HG03571 (cell line): ENCODE measurements around the gene AEN.

ENCODE experiments used
- ATAC-seq: cut with Tn5 transposase; IDR thresholded peaks from one replicate; pipeline ENCODE4 v1.9.1; 2021; ENCODE audit not compliant: unreplicated experiment

Gene AEN

DNA sequence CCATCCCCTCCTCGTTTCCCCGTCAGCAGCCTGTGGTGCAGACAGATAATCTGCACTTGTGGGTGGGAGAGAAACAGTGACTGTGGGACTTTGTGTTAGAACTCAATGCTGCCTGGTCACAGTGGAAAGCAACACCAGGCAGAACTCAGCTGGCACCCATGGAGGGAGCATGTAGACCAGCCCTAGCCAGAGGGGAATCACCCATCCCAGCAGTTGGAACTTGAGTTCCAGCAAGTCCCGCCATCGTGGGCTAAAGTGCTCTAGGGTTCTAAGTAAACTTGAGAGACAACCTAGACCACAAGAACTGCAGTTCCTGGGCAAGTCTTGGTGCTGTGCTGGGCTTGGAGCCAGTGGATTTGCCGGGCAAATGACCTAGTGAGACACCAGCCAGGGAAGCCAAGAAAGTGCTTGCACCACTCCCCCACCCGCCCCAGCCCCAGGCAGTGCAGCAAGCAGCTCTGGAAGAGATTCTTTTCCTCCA is 42.0 kb downstream of the AEN start:
- no peak for ATAC-seq

DNA sequence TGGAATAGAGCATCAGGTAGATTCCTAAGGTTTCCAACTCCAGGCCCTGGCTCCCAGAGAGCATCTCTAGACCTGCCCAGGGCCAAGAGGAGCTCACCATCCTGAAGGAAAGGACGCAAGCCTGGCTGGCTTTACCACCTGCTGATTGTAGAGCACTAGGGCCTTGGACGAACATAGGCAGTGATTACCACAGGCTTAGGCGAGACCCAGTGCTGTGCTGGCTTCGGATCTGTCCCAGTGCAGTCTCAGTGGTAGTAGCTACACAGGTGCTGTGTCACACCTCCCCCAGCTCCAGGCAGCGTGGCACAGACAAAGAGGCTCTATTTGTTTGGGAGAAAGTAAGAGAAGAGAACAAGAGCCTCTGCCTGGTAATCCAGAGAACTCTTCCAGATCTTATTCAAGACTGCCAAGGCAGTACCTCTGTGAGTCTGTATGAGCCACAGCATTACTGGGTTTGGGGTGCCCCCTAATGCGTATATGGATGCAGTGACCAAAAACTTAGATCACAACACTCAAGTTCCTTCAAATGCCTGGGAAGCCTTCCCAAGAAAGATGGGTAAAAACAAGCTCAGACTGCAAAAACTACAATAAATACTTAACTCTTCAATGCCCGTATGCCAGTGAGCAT is 43.1 kb downstream of the AEN start:
- ATAC-seq: no peak

GRCh38 chr15:88674661-88675060 is 53.5 kb downstream of the AEN start:
- no peak for ATAC-seq

- no peak for ATAC-seq
These were observed 57.6 kb downstream of the AEN start for GRCh38 chr15:88678755-88679154.

DNA sequence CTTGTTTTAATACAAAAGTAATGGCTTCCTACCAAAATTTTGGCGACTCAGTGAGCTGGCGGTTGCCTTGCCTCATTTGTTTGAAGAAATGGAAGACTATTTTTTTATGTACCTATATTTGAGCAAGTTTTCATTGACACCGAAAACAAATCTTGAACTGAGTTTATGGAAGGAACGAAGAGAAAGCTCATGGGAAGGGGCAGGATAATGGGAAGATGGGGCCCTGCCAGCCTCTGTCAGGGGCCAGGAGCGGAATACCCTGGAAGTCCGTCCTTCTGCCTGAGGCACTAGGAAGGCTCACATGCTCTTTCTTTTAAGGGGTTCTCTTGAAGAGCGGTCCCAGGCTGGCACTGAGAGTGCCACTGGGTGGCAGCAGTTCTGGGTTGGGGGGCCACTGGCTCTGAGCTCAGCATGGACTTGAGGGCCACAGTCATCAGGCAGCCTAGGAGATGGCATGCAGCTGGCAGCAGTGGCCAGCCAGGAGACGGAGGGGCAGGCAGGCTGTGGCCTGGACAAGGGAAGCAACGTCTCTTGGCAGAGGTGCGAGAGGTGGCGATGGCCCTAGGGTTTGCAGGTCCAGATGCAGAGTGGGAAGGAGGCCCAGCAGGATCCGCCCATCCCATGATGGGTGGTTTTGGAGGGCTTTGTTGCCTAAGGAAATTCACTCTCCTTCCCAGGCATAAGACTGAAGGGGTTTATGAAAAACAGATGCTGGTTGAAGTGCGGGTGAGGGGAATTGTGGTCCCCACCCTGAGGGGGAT is 59.3 kb downstream of the AEN start:
- no peak for ATAC-seq

- ATAC-seq: no peak
These were observed 60.6 kb downstream of the AEN start for GRCh38 chr15:88681610-88682221.
